ENCODE measurements around the gene ATP13A1. TPM values are rescaled to one million over a fixed set of nuclear protein-coding genes. Genes with fewer than 3 reads are reported as not detected.

Gene ATP13A1
- total RNA-seq, 4 donors from 2014 or later: 17.4 to 130 (median 56.9) TPM

DNA sequence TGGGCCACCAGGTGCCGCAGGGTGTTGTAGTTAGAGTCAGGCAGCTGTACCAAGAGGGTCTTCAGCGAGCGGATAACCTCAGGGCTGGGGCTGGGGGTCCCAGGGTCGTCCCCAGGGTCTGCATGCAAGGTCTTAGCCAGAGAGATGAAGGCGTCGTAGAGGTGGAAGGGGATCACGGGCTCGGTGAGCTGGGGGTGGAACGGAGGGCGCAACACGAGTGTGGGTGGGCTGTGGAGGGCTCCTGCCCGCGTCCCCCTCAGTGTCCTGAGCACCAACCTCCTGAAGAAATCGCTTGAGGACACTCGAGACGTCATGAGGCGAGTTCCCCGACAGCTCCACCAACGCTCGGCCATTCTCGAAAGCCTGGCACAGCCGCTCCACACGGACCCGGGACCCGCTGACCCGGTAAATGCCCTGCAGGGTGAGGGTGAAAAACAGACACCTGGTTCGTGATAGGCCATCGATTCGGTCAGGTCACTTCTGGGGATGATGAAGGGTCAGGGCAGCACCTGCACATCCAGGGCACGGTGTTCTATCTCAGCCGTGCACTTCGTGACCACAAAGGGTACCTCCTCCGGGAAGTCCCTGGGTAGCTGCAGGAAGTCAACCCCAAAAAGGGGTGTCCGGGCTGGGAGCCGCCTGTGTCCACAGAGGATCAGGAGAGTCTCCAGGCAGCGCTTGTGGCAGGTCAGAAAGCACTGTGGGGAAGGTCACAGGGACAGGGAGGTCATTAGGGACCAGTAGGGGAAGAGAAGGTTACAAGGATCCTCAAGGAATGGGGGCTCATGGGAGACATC is 28.8 kb downstream of the ATP13A1 start:
- Histone ChIP-seq H3K36me3 (no peaks in the 10 kb centered on the region), H3K27ac (no peak overlapping the region), H3K27me3 (no peaks in the 10 kb centered on the region), H3K4me1 (no peaks in the 10 kb centered on the region), H3K9me3 (no peaks in the 10 kb centered on the region), H3K4me3 (no peak overlapping the region)
- intact Hi-C loops (cut with DNase I; ENCODE audit: low total_unique reads): no loop called here
- TF ChIP-seq, protein P1, sequence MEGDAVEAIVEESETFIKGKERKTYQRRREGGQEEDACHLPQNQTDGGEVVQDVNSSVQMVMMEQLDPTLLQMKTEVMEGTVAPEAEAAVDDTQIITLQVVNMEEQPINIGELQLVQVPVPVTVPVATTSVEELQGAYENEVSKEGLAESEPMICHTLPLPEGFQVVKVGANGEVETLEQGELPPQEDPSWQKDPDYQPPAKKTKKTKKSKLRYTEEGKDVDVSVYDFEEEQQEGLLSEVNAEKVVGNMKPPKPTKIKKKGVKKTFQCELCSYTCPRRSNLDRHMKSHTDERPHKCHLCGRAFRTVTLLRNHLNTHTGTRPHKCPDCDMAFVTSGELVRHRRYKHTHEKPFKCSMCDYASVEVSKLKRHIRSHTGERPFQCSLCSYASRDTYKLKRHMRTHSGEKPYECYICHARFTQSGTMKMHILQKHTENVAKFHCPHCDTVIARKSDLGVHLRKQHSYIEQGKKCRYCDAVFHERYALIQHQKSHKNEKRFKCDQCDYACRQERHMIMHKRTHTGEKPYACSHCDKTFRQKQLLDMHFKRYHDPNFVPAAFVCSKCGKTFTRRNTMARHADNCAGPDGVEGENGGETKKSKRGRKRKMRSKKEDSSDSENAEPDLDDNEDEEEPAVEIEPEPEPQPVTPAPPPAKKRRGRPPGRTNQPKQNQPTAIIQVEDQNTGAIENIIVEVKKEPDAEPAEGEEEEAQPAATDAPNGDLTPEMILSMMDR (IDR thresholded peaks at IDR 0.05): no peak
- TF ChIP-seq POLR2A (IDR thresholded peaks at IDR 0.05): no peak
- no peak for DNase-seq

DNA sequence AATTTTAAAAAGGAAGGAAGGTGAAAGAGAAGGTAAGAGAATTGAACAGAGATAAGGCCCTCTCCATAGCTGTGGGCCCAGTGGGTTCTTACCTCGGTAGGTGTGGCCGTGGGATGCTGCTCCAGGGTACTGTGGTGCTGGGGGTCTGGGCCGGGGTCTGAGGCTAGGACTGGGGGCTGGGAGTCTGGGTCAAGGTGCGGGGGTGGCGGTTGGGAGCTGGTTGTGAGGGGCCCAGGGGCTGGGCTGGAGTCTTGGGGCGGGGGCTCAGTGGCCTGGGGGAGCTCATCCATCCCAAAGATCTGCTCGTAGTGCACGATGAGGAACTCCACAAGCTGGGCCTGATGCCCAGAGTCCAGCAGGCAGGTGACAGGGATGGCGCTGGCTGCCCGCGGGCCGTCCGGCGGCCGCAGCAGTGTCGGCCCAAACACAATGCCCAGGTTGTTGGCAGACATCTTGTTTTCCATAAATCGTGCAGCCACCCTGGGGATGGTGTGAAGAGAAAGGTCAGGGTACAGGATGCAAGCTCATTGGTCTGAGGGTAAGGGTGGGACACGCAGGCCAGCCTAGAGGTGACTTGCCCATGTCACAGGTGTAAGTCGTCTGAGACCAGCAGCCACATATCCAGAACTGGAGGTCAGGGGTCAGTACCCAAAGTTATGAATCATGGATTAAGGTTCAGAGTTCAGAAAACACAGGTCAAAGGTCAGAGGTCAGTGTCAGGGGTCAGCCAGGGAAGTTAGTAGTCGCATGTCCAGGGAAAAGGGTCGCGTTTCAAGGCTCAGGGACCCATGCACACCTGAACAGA is 29.6 kb downstream of the ATP13A1 start:
- H3K27me3 ChIP-seq: no peaks in the 10 kb centered on the region
- intact Hi-C loops (cut with DNase I; ENCODE audit: low total_unique reads): no loop called here
- H3K4me1 ChIP-seq: no peaks in the 10 kb centered on the region
- TF ChIP-seq, protein P1 (IDR thresholded peaks at IDR 0.05): no peak
- no peak for TF ChIP-seq POLR2A (IDR thresholded peaks at IDR 0.05)
- no peaks in the 10 kb centered on the region for H3K9me3 ChIP-seq
- no peak overlapping the region for H3K27ac ChIP-seq
- no peaks in the 10 kb centered on the region for H3K36me3 ChIP-seq
- DNase-seq: peak in 1 of 2 donors; percentile 18
- no peak overlapping the region for H3K4me3 ChIP-seq

DNA sequence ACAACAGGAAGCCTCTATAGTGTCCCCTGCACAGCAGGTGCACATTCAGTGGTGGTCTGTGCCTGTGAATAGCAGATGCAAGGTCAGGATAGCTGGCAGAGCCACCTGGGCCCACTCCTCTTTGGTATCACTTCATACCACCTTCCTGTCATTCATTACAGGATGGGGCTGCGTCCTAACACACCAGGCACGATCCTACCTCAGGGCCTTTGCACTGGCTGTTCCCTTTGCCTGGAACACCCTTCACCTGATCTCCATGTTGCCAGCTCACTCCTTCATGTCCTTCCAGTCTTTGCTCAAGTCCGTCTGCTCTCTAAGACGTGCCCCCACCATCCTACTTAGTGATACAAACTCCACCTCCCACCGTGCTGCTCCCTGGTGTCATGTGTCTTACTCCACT is 30.8 kb downstream of the ATP13A1 start:
- no peaks in the 10 kb centered on the region for H3K9me3 ChIP-seq
- H3K27ac ChIP-seq: no peak overlapping the region
- H3K36me3 ChIP-seq: no peaks in the 10 kb centered on the region
- DNase-seq: no peak
- peaks cover 0 to 6% of the 10 kb centered on the region in 2 donors for H3K4me1 ChIP-seq
- TF ChIP-seq, protein P1 (IDR thresholded peaks at IDR 0.05): no peak
- no peak for TF ChIP-seq POLR2A (IDR thresholded peaks at IDR 0.05)
- no peak overlapping the region for H3K4me3 ChIP-seq
- peaks cover 0 to 4% of the 10 kb centered on the region in 2 donors for H3K27me3 ChIP-seq
- intact Hi-C loops (cut with DNase I; ENCODE audit: low total_unique reads): no loop called here

DNA sequence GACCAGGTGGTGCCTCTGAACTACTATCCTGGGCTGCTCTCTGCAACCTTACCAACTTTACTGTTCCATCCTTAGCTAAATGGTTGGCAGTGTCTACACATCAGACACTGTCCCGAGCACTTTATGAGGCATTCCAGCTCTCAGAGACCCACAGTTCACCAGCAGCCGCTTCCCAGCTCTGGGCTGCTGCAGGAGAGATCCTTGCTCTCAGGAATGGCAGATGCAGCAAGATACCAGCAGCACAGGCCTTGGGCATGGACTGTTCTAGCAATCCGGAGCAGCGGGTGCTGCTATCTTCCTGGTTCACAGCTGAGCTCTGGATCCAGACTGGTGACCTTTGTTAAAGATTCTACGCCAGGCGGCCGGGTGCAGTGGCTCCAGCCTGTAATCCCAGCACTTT is 32.1 kb downstream of the ATP13A1 start:
- no peak overlapping the region for H3K4me3 ChIP-seq
- peaks cover 0 to 6% of the 10 kb centered on the region in 2 donors for H3K4me1 ChIP-seq
- H3K27me3 ChIP-seq: peaks cover 0 to 4% of the 10 kb centered on the region in 2 donors
- H3K27ac ChIP-seq: no peak overlapping the region
- H3K9me3 ChIP-seq: no peaks in the 10 kb centered on the region
- no peak for DNase-seq
- TF ChIP-seq POLR2A (IDR thresholded peaks at IDR 0.05): no peak
- TF ChIP-seq, protein P1 (IDR thresholded peaks at IDR 0.05): no peak
- intact Hi-C loops (cut with DNase I; ENCODE audit: low total_unique reads): no loop called here
- H3K36me3 ChIP-seq: no peaks in the 10 kb centered on the region

DNA sequence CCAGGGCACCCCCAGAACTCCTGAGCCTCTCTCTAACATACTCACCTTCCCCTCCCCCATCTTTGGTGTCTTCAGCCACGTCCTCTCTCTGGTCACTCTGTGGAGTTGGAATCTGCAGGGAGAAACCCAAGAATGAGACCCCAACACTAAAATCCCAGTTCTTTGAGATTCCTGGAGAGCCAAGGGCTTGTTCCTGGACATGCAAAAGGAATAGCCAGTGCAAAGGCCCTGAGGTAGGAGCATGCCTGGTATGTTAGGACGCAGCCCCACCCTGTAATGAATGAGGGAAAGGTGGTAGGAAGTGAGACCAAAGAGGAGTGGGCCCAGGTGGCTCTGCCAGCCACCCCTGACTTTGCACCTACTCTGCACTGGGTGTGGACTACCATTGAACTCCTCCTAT is 33.0 kb downstream of the ATP13A1 start:
- intact Hi-C loops (cut with DNase I; ENCODE audit: low total_unique reads): no loop called here
- Histone ChIP-seq H3K36me3 (no peaks in the 10 kb centered on the region), H3K4me1 (peaks cover 0 to 6% of the 10 kb centered on the region in 2 donors), H3K9me3 (no peaks in the 10 kb centered on the region), H3K27ac (no peak overlapping the region), H3K4me3 (no peak overlapping the region), H3K27me3 (peaks cover 0 to 4% of the 10 kb centered on the region in 2 donors)
- DNase-seq: no peak
- TF ChIP-seq, protein P1 (IDR thresholded peaks at IDR 0.05): no peak
- TF ChIP-seq POLR2A (IDR thresholded peaks at IDR 0.05): no peak
